GM12892 (cell line): ENCODE results near the gene EXOC4.

Source experiments
- POLR2A ChIP-seq: IDR thresholded peaks from 2 replicates; pipeline ENCODE4 v1.6.1; 2011; ENCODE audit warnings: low read depth, low read length, control low read depth
- POLR2AphosphoS5 ChIP-seq: IDR thresholded peaks from 2 replicates; pipeline ENCODE4 v1.6.1; 2011; ENCODE audit warnings: low read depth, low read length, control low read depth
- TAF1 ChIP-seq: IDR thresholded peaks from 2 replicates; pipeline ENCODE4 v1.6.1; 2011; ENCODE audit warnings: low read depth, mild to moderate bottlenecking, control low read depth, low read length, borderline replicate concordance

DNA sequence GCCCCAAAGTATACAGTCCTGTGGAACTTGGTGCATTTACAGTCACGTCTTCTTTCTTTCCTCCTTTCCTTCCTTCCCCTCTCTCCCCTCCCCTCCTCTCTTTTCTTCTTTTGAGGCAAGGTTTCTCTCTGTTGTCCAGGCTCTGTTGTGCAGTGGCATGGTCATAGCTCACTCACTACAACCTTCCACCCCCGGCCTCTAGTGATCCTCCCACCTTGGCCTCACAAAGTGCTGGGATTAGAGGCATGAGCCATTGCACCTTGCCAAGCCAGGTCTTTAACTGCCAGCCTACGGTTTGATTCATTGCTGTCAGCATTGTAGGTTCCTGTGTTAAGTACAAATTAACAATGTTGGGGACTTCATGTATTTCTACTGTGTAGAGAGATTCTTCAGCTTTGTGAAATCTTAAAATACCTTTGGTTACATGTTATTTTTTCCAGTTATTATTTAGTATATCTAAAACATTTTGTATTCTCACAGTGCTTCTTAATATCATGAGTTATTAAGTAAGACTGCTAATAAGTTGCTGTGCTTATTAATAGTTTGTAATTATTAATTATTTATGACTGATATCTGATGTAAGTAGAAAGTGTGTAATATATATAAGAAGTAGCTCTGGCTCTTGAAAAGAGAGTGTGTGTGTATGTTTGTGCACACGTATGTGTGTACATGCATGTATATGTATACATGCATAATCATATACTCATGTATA lies 320.8 kb downstream of the EXOC4 start:
- no peak for TF ChIP-seq POLR2A
- no peak for TF ChIP-seq TAF1
- TF ChIP-seq POLR2AphosphoS5, result no peak
